ENCODE data around the gene ST7.

DNA sequence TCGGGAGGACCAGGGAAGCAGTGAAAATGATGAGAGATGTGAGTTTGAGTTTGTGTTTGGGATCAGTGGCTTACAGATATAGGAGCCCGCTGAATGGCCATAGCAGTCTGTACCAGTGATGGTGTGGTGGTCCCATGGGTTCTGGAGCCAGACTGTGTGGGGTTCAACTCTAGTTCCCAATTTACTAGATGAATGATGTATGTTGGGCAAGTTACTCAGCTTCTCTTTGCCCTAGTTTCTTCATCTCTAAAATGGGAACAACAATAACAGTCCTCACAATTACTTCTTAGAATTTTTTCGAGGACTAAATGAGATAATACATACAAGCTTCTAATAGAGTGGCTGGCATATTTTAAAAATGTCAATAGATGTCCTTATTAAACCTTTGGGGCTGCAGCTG is 185.2 kb downstream of the ST7 start:
- TF ChIP-seq POLR2AphosphoS5 (IDR thresholded peaks at IDR 0.05) (no peak), CTCF (IDR thresholded peaks at IDR 0.05) (no peak), EP300 (IDR thresholded peaks at IDR 0.05) (no peak)

Measured in sigmoid colon (tissue), 4 donors.